Hippocampal formation (tissue), 2 donors: ENCODE results near the gene RFTN2.

Source experiments
- DNase-seq, 2 donors: peaks; one replicate each; lab custom pipeline; 2025; lab: John Stamatoyannopoulos, UW

Gene RFTN2

DNA sequence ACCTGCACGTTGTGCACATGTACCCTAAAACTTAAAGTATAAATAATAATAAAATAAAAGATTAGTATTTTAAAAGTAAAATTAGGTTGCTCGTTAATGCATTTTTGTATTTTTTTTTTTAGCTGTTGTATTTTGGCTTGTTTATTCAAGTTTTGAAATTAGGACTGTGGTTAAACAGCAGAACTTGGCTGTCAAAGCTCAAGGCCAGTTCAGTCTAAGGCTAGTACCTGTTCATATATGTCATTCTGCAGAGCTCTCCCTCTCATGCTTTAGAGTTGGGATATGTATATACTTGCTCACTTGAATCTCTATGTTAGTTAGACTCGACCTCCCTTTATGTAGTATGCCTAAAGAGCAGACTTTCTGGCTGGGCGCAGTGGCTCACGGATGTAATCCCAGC lies 126.8 kb downstream of the RFTN2 start:
- DNase-seq, result no peak

DNA sequence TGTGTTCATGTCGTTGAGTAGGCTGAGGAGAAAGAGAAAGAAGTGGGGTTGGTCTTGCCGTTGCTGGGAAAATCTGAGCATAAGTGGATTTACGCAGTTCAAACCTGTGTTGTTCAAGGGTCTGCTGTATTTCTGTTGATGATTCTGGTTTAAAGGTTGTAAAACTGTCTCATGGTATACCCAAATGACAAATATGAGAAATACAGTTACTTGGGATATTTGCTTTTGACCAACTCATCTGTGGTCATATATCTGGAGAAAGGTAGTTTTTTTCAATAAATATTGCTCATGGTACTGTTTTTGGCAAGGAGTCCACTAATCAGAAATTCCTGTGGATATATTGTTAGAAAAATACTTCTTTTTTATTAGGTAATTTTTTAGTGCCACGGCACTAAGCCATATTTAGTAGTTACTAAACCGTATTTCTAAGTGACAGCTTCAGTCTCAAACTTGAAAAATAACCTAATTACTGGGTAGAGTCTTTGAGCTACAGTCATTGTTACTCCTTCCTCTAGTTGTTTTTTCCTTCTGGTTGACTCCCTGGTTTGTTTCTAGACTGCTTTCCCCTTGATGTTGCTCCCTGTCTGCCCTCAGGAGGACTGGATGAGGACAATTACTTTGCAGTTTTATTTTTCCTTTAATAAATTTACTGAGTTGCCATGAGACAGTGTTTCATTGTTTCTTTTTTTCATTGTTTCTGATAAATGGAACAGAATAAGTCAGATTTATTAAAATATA lies 128.1 kb downstream of the RFTN2 start:
- DNase-seq, result no peak

DNA sequence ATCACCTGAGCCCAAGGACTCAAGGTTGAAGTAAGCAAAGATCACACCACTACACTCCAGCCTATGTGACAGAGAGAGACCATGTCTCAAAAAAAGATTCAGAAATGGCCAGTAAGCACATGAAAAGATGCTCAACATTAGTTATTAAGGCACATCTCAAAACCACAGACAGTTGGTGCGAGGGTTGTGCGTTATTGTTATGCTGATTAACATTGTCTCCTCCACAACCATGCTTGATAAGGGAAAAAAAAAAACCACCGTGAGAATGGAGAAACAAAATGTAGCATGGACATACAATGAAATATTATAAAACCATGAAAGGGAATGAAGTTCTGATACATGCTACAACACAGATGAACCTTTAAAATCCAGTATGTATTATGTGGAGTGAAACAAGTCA lies 132.2 kb downstream of the RFTN2 start:
- no peak for DNase-seq

DNA sequence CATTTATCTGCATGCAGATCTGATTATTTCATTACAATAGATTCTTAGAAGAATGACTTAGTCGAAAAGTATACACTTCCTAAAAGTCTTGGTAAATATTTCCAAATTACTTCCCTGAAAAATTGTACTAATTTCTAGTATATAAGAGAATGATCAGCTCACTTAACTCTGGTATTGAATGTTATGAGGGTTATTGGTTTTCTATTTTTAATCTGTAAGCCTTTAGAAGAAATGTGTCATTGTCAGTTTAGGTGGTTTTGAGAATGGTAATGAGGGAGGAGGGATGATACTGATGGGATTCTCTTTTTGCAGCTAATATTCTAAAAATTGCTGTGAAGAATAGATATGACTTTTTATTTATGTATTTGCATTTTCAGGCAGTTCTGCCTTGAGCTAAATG lies 135.7 kb downstream of the RFTN2 start:
- no peak for DNase-seq

DNA sequence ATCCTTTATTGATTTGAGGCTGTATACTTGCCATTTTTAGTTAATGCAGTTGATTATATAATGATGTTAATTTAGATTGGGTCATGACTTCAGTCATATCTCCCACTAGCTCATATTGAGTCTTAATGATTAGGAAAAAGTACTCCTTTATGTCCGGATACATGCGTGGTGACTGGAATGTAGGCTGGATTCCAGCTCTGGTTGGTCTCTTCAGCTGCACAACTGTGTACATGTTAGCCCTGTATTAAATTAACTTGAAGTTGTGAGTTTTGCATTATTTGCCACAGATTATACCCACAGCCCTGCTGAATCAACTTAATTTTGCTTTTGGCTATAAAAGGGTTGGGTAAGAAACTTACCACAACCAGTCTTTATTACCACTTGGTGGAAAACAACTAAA lies 137.0 kb downstream of the RFTN2 start:
- DNase-seq, result no peak
